ENCODE results near the gene SLC7A1.
A peak's percentile ranks its signal among the peaks of the same experiment; 100 is the strongest.
"Not testable (repeated sequence)": the region's sequence is repeated elsewhere in the genome, so short reads cannot be mapped to it uniquely, and the experiment has no call there.

Gene SLC7A1

GRCh38 chr13:29595380-29596063 lies at the start of gene SLC7A1:
TSS of gene SLC7A1 (minus strand) at chr13:29595688. CDS start at chr13:29536188, 59,500 bp downstream.
- peak; percentile 78 for DNase-seq (ENCODE audit: low spot score)

DNA sequence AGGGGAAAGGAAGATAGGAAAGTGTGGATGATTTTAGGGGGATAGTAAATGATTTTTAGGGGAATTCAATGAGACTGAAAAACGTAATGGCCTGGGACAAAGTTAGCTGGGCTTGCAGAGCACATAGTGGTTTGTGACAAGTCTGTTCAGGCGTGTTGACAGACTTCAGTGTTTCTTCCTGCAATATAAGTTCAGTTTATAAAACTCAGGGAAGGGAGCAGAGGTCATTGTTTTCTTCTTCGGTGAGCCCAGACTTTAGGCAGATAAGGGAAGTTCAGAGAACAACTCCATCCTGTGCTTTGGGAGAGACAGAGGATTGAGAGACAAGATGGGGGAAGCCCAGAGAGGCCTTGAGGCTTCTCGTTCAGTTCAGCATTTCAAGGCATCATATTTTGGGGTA lies 45.2 kb upstream of the SLC7A1 start:
- DNase-seq (ENCODE audit: low spot score): no peak

- DNase-seq (ENCODE audit: low spot score): not testable (repeated sequence)
These were observed 41.3 kb upstream of the SLC7A1 start for GRCh38 chr13:29636831-29637230.

DNA sequence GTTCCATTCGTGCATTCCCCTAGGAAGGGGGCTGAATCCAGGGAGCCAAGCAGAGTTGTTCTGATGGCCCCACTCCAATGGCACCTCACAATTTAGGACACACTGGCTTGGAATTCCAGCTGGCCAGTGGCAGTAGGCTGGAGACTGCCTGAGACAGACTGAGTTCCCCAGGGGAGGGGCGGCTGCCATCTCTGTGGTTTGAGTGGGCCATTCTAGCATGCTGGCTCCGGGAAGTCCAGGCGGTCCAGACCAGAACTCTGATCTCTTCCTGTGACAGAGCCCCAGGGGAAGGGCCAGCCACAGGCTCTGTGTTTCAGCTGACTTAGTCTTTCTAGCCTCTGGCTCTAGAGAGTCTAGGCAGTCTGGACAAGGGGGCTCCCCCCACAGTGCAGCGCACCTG lies 29.5 kb upstream of the SLC7A1 start:
- DNase-seq (ENCODE audit: low spot score): no peak

DNA sequence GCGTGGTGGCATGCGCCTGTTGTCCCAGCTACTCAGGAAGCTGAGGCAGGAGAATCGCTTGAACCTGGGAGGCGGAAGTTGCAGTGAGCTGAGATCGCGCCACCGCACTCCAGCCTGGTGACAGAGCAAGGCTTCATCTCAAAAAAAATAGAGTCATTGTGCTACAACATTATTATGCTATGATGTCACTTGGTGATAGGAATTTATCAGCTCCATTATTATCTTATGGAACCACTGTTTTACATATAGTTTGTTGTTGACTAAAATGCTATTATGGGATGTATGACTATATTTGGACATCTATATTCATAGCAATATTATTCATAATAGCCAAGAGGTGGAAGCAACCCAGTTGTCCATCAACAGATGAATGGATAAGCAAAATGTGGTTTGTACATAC lies 26.4 kb upstream of the SLC7A1 start:
- DNase-seq (ENCODE audit: low spot score): no peak

DNA sequence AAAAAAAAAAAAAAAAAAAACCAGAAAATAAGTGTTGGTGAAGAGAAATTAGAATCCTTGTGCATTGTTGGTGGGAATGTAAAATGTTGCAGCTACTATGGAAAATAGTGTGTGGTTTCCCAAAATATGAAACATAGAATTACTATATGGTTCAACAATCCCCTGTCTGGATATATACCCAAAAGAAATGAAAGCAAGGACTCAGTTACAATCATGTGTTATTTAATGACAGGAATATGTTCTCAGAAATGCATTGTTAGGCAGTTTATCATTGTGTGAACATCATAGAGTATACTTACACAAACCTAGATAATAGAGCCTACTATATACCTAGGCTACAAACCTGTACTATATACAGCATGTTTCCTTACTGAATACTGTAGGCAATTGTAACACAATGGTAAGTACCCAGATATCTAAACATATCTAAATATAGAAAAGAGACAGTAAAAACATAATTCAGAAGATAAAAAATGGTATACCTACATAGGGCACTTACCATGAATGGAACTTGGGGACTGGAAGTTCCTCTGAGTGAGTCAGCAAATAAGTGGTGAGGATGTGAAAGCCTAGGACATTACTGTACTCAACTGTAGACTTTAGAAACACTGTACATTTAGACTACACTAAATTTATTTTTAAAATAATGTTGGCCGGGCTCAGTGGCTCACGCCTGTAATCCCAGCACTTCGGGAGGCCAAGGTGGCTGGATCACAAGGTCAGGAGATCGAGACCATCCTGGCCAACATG lies 25.7 kb upstream of the SLC7A1 start:
- DNase-seq (ENCODE audit: low spot score): no peak

DNA sequence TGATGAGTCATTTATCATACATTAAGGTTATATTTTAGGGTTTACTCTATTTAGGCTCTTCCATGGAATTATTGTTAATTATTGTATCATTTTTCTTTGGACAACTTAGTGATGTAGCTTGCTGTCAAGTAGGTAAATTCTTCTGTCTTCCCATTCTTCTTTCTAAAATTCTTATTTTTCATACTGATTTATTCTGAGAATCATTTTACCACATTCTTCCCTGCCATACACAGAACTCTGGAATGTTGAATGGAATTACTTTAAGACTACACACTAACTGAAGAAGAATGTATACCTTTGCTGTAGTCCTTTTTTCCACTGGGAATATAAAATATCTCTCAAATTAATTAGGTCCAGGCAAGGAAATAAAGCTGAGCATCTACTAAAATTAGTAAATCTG lies 24.5 kb upstream of the SLC7A1 start:
- no peak for DNase-seq (ENCODE audit: low spot score)

DNA sequence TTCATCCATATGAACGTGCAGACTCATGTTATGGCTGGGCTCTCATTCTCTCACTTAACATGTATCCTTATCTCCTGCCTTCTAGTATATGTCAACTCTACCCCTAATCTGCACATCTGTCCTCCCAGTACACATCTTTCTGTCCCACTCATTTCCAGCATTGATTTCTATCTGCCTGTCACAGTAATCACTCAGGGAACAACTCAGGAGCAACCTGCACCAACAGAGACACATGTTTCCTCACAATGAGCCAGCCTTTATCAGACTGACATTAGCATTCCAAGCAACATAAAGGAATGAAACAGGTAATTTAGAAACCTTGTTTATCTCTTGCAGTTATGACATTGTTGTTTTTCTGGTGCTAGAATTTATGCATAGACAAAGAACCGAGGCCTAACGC lies 17.6 kb upstream of the SLC7A1 start:
- no peak for DNase-seq (ENCODE audit: low spot score)

DNA sequence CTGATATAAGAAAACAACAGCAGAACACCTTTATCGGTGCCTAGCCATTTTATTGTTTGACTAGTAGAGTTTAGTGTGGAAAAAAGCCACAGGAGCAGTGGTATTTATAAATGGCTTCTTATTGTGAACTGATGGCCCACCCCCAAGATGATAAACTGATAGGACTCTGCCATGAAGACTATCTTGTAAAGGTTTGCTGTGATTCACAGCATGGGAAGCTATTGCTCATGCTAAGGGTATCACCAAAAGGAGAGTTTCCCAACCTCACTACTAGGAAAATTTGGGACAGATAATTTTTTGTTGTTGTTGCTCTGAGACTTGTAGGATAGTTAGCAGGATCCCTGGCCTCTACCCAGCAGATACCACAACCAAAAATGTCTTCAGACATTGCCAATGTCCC lies 12.0 kb upstream of the SLC7A1 start:
- DNase-seq (ENCODE audit: low spot score): no peak

- DNase-seq (ENCODE audit: low spot score): no peak
These were observed 10.5 kb upstream of the SLC7A1 start for GRCh38 chr13:29605860-29606526.

GRCh38 chr13:29598321-29598720 lies 2.8 kb upstream of the SLC7A1 start:
- no peak for DNase-seq (ENCODE audit: low spot score)

DNA sequence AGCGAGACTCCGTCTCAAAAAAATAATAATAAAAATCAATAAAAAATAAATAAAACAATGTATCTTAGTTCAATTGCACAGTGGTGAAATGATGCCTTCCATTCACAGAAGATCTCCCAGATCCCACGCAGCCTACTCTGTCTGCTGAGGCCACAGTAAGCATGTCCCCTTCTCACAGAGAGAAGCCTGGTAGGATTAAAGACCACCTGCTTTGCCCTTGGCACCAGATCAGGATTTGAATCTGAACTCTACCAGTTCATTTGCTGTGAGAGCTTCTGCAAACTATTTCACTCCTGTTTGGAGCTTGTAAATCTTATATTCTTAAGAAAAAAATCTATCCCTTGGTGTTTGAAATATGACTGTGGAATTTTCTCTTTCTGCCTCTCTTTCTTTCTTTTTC lies 2.2 kb upstream of the SLC7A1 start:
- no peak for DNase-seq (ENCODE audit: low spot score)

DNA sequence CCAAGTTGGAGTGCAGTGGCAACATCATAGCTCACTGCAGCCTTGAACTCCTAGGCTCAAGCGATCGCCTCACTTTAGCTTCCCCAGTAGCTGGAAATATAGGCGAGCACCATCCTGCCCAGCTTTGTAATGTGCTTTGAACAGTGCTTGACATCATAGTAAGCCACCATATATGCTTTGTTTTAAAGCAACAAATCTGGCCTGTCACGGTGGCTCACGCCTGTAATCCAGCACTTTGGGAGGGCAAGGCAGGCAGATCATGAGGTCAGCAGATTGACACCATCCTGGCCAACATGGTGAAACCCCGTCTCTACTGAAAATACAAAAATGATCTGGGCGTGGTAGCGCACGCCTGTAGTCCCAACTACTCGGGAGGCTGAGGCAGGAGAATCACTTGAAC lies 1.8 kb upstream of the SLC7A1 start:
- DNase-seq (ENCODE audit: low spot score): no peak

DNA sequence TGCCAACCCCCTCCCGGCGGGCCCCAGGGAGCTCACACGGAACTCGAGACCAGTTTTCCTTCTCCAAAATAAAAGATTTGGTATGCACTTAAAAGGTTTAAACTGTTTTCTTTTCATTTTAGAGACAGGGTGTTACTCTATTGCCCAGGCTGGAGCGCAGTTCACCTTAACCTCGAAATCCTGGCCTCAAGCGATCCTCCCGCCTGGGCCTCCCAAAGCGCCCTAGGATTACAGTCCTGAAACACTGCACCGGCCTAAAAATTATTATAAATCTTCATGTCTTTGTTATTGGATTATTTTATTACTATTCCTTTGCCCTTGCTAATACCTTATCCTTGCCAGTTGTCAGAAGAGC lies 553 bp upstream of the SLC7A1 start:
- DNase-seq (ENCODE audit: low spot score): no peak

GRCh38 chr13:29594710-29595379 lies 643 bp downstream of the SLC7A1 start:
- peak; percentile 48 for DNase-seq (ENCODE audit: low spot score)

DNA sequence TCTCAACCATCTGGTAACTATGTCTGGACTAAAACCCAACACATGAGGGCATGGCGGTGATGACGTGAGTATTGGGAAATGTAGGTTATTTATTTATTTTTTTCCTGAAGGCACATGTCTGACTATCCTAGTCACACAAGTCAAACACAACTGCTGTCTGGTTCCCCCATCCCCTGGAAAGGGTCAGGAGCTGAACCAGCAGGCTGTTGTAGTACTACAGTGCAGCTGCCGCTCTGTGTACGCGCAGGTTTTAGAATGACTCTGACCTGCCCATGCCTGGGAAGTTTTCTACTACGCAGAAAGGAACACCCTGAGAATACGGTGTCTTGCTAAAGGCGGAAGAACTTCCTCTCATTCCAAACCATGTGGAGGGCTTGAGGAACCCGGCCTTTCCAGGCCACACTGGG lies 1.2 kb downstream of the SLC7A1 start:
- DNase-seq (ENCODE audit: low spot score): peak; percentile 30

DNA sequence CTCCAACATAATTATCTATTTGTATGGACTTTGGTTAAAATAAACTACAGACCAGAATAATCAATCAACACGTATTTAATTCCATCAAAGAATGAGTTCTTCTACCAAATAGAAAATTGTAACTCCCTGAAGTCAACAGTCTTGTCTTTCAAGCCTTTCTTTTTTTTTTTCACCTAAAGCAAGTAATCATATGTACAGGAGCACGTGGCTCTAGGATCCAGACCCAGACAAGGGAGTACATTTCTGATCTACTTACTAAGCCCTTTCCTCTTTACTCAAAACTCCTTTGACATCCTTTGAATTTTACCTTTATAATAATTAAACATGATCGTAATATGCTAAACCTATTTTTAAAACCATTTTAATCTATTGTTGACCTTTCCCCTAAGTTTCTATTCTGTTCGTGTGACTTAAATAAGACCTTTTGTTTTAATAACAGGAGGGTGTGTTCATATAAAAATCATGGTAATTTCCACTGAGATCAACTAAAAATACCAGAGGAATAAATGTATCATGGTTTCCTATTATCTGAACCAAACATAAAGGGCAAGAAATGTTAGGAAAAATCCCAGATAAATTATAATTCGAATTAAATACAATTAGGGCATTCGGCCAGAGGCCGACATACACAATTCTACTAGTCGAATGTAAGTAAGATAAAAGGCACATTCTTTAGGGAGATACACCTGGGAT lies 1.7 kb downstream of the SLC7A1 start:
- DNase-seq (ENCODE audit: low spot score): no peak

- no peak for DNase-seq (ENCODE audit: low spot score)
These were observed 4.2 kb downstream of the SLC7A1 start for GRCh38 chr13:29591310-29591709.

GRCh38 chr13:29589967-29590366 lies 5.5 kb downstream of the SLC7A1 start:
- DNase-seq (ENCODE audit: low spot score): no peak

DNA sequence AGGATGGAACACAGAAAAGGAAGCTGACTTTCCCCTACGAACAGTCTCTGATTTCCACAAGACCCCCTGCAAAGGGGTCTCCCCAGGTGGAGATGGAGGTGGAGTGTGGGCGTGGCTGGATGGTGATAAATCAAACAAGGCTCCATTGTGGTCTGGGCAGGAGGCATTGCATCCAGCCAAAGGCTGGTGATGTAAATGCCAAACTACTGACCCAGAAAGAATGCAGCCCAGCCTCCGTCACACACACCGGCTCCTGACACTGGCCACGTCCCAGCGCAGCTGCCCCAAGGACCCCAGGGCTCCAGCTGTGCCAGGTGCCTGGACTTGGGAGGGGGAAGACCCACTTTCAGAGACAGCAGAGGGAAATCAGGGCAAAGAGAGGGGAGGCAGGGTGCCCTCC lies 6.3 kb downstream of the SLC7A1 start:
- DNase-seq (ENCODE audit: low spot score): no peak

DNA sequence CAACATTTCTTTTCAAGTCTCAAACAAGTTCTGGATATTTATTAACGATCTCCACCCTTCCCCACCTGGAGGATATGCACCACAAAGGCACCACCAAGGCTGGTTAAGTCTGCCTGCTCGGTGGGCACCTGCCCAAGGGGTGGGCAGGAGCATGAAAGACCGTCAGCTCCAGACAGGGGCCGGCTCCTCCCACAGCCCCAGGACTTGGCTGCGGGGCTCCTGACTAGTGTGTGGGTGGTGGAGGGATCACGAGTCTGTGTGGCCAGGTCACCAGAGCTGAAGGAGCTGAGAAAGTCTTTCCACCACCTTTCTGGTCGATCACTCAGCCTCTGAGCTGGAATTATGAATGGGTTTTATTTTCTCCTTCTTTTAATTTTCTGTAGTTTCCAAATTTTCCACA lies 7.8 kb downstream of the SLC7A1 start:
- no peak for DNase-seq (ENCODE audit: low spot score)
